HepG2 (cell line): ENCODE measurements around the gene PRDM15. TPM values are rescaled to one million over a fixed set of nuclear protein-coding genes. Genes with fewer than 3 reads are reported as not detected.

ENCODE experiments used
- ATAC-seq: fragments of 200-7000 bp; cut with Tn5 transposase; 3 replicates; pipeline ENCODE4 v1.9.1; 2020; ENCODE audit warnings: mild to moderate bottlenecking, moderate library complexity
- BruUV-seq: library from RNA; stranded (reverse); fragments of 400-500 nt; replicated peaks from 2 replicates; lab custom pipeline; 2021; lab: Mats Ljungman, UMichigan
- CTCF ChIA-PET: fragments of 300-600 bp; formaldehyde crosslinking; extraction: SDS; loops from one replicate; lab custom pipeline; 2021; ENCODE audit warnings: low total read pairs, inconsistent platforms, low intra/inter-chr PET ratio; lab: Yijun Ruan, JAX
- POLR2A ChIA-PET: fragments of 350-600 bp; sonication (Branson Sonifier 250); formaldehyde crosslinking; loops from one replicate; lab custom pipeline; 2020; ENCODE audit warnings: antibody characterized with exemption, inconsistent platforms; lab: Yijun Ruan, JAX
- DNase-seq: peaks from one replicate; pipeline ENCODE4 v3.0.0-alpha.2; 2015; ENCODE audit warnings: low spot score
- FAIRE-seq: peaks from 3 replicates; lab custom pipeline; 2011; peaks lifted over from hg19 to GRCh38; lab: Jason Lieb, UNC
- H2AFZ ChIP-seq: one replicate; pipeline ENCODE4 v1.6.1; 2011; ENCODE audit warnings: low read length, inconsistent platforms
- H3K27ac ChIP-seq: fragments of 300-600 bp; 3 replicates; pipeline ENCODE4 v1.8.0; 2011; ENCODE audit warnings: mixed run types, mild to moderate bottlenecking, mixed read lengths, low read length, inconsistent platforms; ENCODE audit not compliant: insufficient read depth; ENCODE audit errors: extremely low read length
- H3K27me3 ChIP-seq, 2 experiments: fragments of 200-600 bp in 1 of 2; 2 replicates in 1 of 2; 3 replicates in 1 of 2; pipeline versions ENCODE4 v1.6.0 to v1.8.0; 2011; ENCODE audit warnings: low read length in 2 of 2, mild to moderate bottlenecking in 2 of 2, moderate library complexity in 2 of 2, inconsistent platforms in 1 of 2; ENCODE audit not compliant: insufficient read depth in 2 of 2, control insufficient read depth in 1 of 2
- H3K36me3 ChIP-seq, 2 experiments: fragments of 200-600 bp in 1 of 2; replicated peaks in 1 of 2; 2 replicates in 1 of 2; 3 replicates in 1 of 2; pipeline versions ENCODE4 v1.5.1 to v1.8.0; 2011; ENCODE audit warnings: low read length in 2 of 2, inconsistent platforms in 1 of 2; ENCODE audit not compliant: insufficient read depth in 2 of 2, control insufficient read depth in 1 of 2
- H3K4me1 ChIP-seq: 2 replicates; pipeline ENCODE4 v1.5.1; 2012; ENCODE audit warnings: low read length, inconsistent platforms; ENCODE audit not compliant: insufficient read depth
- H3K4me2 ChIP-seq: 2 replicates; pipeline ENCODE4 v1.6.0; 2011; ENCODE audit warnings: low read depth, low read length, inconsistent platforms
- H3K4me3 ChIP-seq, 3 experiments: fragments of 200-600 bp in 1 of 3; sonication (generic), shearing (Covaris generic) in 1 of 3; replicated peaks in 1 of 3; 2 replicates each; pipeline ENCODE4 v1.5.1; 2011 to 2016; ENCODE audit warnings: low read length in 3 of 3, inconsistent platforms in 2 of 3, low read depth in 2 of 3, mild to moderate bottlenecking in 2 of 3, control low read depth in 1 of 3, mixed read lengths in 1 of 3; ENCODE audit not compliant: insufficient read depth in 1 of 3
- H3K79me2 ChIP-seq: one replicate; pipeline ENCODE4 v1.6.1; 2011; ENCODE audit warnings: low read length, inconsistent platforms; ENCODE audit not compliant: insufficient read depth
- H3K9ac ChIP-seq: 2 replicates; pipeline ENCODE4 v1.6.0; 2011; ENCODE audit warnings: mild to moderate bottlenecking, low read depth, low read length, inconsistent platforms; ENCODE audit not compliant: insufficient read depth
- H3K9me3 ChIP-seq: 2 replicates; pipeline ENCODE4 v1.5.1; 2012; ENCODE audit warnings: mild to moderate bottlenecking, low read length
- H4K20me1 ChIP-seq: 2 replicates; pipeline ENCODE4 v1.6.0; 2011; ENCODE audit warnings: inconsistent platforms, mild to moderate bottlenecking, low read length, moderate library complexity; ENCODE audit not compliant: insufficient read depth
- HCFC1 ChIP-seq: fragments of 150-350 bp; IDR thresholded peaks from 2 replicates; pipeline ENCODE4 v1.6.1; 2014; ENCODE audit warnings: low read depth, low read length
- HDAC6 ChIP-seq: fragments of 200-600 bp; sonication (generic); IDR thresholded peaks from 2 replicates; pipeline ENCODE4 v1.7.0; 2017; ENCODE audit warnings: mild to moderate bottlenecking, antibody characterized with exemption, low read length, low read depth
- IKZF1 ChIP-seq: fragments of 450-650 bp; IDR thresholded peaks from 2 replicates; pipeline ENCODE4 v1.7.1; 2016
- PRDM4 ChIP-seq: sonication (generic); formaldehyde crosslinking; IDR thresholded peaks from 2 replicates; pipeline ENCODE4 v1.9.0; 2021; ENCODE audit warnings: missing genetic modification reagents, borderline replicate concordance
- SIN3A ChIP-seq: IDR thresholded peaks from 2 replicates; pipeline ENCODE4 v1.6.1; 2011; ENCODE audit warnings: low read depth, mild to moderate bottlenecking, control low read depth, low read length, borderline replicate concordance
- TARDBP ChIP-seq: sonication (generic); formaldehyde crosslinking; IDR thresholded peaks from 2 replicates; pipeline ENCODE4 v1.8.0; 2022; ENCODE audit warnings: mild to moderate bottlenecking, missing genetic modification reagents
- ZNF354B ChIP-seq: sonication (generic); formaldehyde crosslinking; IDR thresholded peaks from 2 replicates; pipeline ENCODE4 v1.8.0; 2022; ENCODE audit warnings: mild to moderate bottlenecking, missing genetic modification reagents
- ZNF589 ChIP-seq: sonication (generic); formaldehyde crosslinking; conservative IDR thresholded peaks from 2 replicates; pipeline ENCODE4 v1.8.0; 2022; ENCODE audit warnings: mild to moderate bottlenecking, moderate library complexity, missing genetic modification reagents
- WGBS: methylation state at CpG from one replicate; pipeline ENCODE4 v1.1.6; 2017; ENCODE audit warnings: low lambda C conversion rate; 5-methylcytosine and 5-hydroxymethylcytosine counted together
- in situ Hi-C: cut with HindIII; loops from 2 replicates; pipeline ENCODE4 v1.10.0; 2017; ENCODE audit warnings: low pct_unique_long_range_greater_than_20kb; ENCODE audit not compliant: extremely low pct_ligation_motif_present
- intact Hi-C: fragments of 100-400 bp; cut with micrococcal nuclease; formaldehyde crosslinking; loops from one replicate; pipeline ENCODE4 v1.10.0; 2022; ENCODE audit not compliant: unreplicated experiment
- polyA plus RNA-seq, 8 experiments: library from polyadenylated mRNA; depleted of rRNA in 3 of 8; stranded (reverse) in 7 of 8; unstranded in 1 of 8; fragments of >200 nt; fragmentation: Illumina TruSeq in 4 of 8; extraction: Trizol in 4 of 8; gene quantifications; 2 replicates each; pipeline versions ENCODE4 v1.2.1 to v1.2.3, GENCODE V29; 2011 to 2016; ENCODE audit warnings: low read depth in 4 of 8, missing spikeins in 1 of 8, mixed read lengths in 1 of 8; ENCODE audit not compliant: insufficient read depth in 1 of 8
- total RNA-seq, 5 experiments: library from RNA; depleted of rRNA; stranded (reverse); fragments of >200 nt; fragmentation: Illumina TruSeq; extraction: Trizol; gene quantifications; 2 replicates each; pipeline ENCODE4 v1.2.3, GENCODE V29; 2016; ENCODE audit warnings: low read depth in 1 of 5
- TF ChIP-seq, protein P1 (sequence below): sonication (generic); formaldehyde crosslinking; conservative IDR thresholded peaks from 2 replicates; pipeline ENCODE4 v1.8.0; 2022; ENCODE audit warnings: low read depth, missing genetic modification reagents
- TF ChIP-seq, protein P2 (sequence below): sonication (generic); formaldehyde crosslinking; IDR thresholded peaks from 2 replicates; pipeline ENCODE4 v1.4.0; 2020; ENCODE audit warnings: missing genetic modification reagents
- TF ChIP-seq, protein P3 (sequence below): sonication (generic); formaldehyde crosslinking; IDR thresholded peaks from 2 replicates; pipeline ENCODE4 v1.4.0; 2020; ENCODE audit warnings: missing genetic modification reagents, mild to moderate bottlenecking, borderline replicate concordance
- TF ChIP-seq, protein P4 (sequence below): sonication (generic); formaldehyde crosslinking; IDR thresholded peaks from 2 replicates; pipeline ENCODE4 v1.4.0; 2020; ENCODE audit warnings: mild to moderate bottlenecking, missing genetic modification reagents

The PRDM15 gene
- total and polyA plus RNA-seq, 2 of the 13 experiments (the other 11 are each of a cell fraction or from before 2014, with no cell fraction given), result 4.0 to 6.9 TPM

- ATAC-seq (no peak), FAIRE-seq (no peak), DNase-seq (no peak)
- H3K27me3 ChIP-seq, result no peaks in the 10 kb centered on the region
- H3K27ac ChIP-seq, result no peak overlapping the region
- TF ChIP-seq, protein P1, sequence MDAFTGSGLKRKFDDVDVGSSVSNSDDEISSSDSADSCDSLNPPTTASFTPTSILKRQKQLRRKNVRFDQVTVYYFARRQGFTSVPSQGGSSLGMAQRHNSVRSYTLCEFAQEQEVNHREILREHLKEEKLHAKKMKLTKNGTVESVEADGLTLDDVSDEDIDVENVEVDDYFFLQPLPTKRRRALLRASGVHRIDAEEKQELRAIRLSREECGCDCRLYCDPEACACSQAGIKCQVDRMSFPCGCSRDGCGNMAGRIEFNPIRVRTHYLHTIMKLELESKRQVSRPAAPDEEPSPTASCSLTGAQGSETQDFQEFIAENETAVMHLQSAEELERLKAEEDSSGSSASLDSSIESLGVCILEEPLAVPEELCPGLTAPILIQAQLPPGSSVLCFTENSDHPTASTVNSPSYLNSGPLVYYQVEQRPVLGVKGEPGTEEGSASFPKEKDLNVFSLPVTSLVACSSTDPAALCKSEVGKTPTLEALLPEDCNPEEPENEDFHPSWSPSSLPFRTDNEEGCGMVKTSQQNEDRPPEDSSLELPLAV (CRISPR knock-in tag), result no peak
- no peak for TF ChIP-seq PRDM4 (CRISPR knock-in tag)
- TF ChIP-seq HDAC6, result no peak
- TF ChIP-seq, protein P2, sequence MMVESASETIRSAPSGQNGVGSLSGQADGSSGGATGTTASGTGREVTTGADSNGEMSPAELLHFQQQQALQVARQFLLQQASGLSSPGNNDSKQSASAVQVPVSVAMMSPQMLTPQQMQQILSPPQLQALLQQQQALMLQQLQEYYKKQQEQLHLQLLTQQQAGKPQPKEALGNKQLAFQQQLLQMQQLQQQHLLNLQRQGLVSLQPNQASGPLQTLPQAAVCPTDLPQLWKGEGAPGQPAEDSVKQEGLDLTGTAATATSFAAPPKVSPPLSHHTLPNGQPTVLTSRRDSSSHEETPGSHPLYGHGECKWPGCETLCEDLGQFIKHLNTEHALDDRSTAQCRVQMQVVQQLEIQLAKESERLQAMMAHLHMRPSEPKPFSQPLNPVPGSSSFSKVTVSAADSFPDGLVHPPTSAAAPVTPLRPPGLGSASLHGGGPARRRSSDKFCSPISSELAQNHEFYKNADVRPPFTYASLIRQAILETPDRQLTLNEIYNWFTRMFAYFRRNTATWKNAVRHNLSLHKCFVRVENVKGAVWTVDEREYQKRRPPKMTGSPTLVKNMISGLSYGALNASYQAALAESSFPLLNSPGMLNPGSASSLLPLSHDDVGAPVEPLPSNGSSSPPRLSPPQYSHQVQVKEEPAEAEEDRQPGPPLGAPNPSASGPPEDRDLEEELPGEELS (CRISPR knock-in tag), result no peak
- no peak for TF ChIP-seq TARDBP (CRISPR knock-in tag)
- TF ChIP-seq, protein P3, sequence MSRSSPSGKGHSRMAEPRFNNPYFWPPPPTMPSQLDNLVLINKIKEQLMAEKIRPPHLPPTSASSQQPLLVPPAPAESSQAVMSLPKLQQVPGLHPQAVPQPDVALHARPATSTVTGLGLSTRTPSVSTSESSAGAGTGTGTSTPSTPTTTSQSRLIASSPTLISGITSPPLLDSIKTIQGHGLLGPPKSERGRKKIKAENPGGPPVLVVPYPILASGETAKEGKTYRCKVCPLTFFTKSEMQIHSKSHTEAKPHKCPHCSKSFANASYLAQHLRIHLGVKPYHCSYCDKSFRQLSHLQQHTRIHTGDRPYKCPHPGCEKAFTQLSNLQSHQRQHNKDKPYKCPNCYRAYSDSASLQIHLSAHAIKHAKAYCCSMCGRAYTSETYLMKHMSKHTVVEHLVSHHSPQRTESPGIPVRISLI (CRISPR knock-in tag), result no peak
- TF ChIP-seq ZNF354B (CRISPR knock-in tag), result no peak
- no peak for TF ChIP-seq ZNF589
- no peak for TF ChIP-seq IKZF1
- TF ChIP-seq, protein P4, sequence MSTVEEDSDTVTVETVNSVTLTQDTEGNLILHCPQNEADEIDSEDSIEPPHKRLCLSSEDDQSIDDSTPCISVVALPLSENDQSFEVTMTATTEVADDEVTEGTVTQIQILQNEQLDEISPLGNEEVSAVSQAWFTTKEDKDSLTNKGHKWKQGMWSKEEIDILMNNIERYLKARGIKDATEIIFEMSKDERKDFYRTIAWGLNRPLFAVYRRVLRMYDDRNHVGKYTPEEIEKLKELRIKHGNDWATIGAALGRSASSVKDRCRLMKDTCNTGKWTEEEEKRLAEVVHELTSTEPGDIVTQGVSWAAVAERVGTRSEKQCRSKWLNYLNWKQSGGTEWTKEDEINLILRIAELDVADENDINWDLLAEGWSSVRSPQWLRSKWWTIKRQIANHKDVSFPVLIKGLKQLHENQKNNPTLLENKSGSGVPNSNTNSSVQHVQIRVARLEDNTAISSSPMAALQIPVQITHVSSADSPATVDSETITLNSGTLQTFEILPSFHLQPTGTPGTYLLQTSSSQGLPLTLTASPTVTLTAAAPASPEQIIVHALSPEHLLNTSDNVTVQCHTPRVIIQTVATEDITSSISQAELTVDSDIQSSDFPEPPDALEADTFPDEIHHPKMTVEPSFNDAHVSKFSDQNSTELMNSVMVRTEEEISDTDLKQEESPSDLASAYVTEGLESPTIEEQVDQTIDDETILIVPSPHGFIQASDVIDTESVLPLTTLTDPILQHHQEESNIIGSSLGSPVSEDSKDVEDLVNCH (CRISPR knock-in tag), result no peak
- no peak for TF ChIP-seq SIN3A
- TF ChIP-seq HCFC1, result no peak
- H4K20me1 ChIP-seq, result no peaks in the 10 kb centered on the region
- in situ Hi-C loops (no loop called here), intact Hi-C loops (no loop called here)
- CTCF ChIA-PET, result no interaction called here
- H3K4me2 ChIP-seq, result no peak overlapping the region
- no peaks in the 10 kb centered on the region for H3K79me2 ChIP-seq
- no peak overlapping the region for H3K9ac ChIP-seq
- no peak overlapping the region for H3K4me3 ChIP-seq
- no peaks in the 10 kb centered on the region for H3K9me3 ChIP-seq
- H3K36me3 ChIP-seq, result peaks cover 0 to 11% of the 10 kb centered on the region in 2 experiments; a peak in 2 of 5 replicates
- H2AFZ ChIP-seq, result no peak overlapping the region
- no TSS peak for BruUV-seq
- POLR2A ChIA-PET, result no interaction called here
- no peaks in the 10 kb centered on the region for H3K4me1 ChIP-seq
- WGBS, result 91% methylated on average over 5 of the region's 5 CpGs
Measured at GRCh38 chr21:41891132-41891531, 12.0 kb upstream of the PRDM15 start.
